ENCODE measurements around the gene NBAS. TPM values are rescaled to one million over a fixed set of nuclear protein-coding genes. Genes with fewer than 3 reads are reported as not detected.

The NBAS gene
- total and polyA plus RNA-seq, 9 of the 15 experiments (the other 6 are each of a cell fraction or from before 2014, with no cell fraction given): 15.3 to 94.4 (median 69.9) TPM

GRCh38 chr2:15241201-15241600 lies 319.9 kb downstream of the NBAS start:
- no peak overlapping the region for H3K27ac ChIP-seq (ENCODE audit: extremely low read depth, low read depth, low read length)
- in situ Hi-C loops (cut with MboI) (no loop called here), intact Hi-C loops (cut with micrococcal nuclease) (no loop called here)
- 92% methylated on average over 1 of the region's 1 CpG for WGBS (ENCODE audit: insufficient coverage, low coverage, missing lambda C conversion rate)
- BruUV-seq (replicated peaks): no TSS peak
- H3K27me3 ChIP-seq (ENCODE audit: control insufficient read depth in 2 of 2, insufficient read depth in 2 of 2, low read length in 2 of 2): no peaks in the 10 kb centered on the region
- peaks cover 5 to 15% of the 10 kb centered on the region in 2 experiments; a peak in 4 of 5 replicates for H3K4me1 ChIP-seq (replicated peaks in 1 of 2; ENCODE audit: control insufficient read depth in 2 of 2, insufficient read depth in 2 of 2, low read length in 2 of 2)
- peaks cover 20% of the 10 kb centered on the region; the same call in 1 of the 3 replicates for H3K36me3 ChIP-seq (ENCODE audit: control insufficient read depth, insufficient read depth, low read length)
- DNase-seq (ENCODE audit: extremely low read depth in 1 of 4, low spot score in 3 of 4) (no peak), ATAC-seq (no peak), FAIRE-seq (no peak)
- CTCF ChIA-PET (ENCODE audit: low intra/inter-chr PET ratio): no interaction called here
- POLR2A ChIA-PET: interaction anchor here (0.8 to 1.3 kb wide), 2 partner anchors 9 to 10 kb away, joined by 3 read pairs; no protein-coding TSS in a partner anchor
- H3K79me2 ChIP-seq (ENCODE audit: control insufficient read depth, insufficient read depth, low read length): peaks cover 10% of the 10 kb centered on the region; the same call in 1 of the 3 replicates
- peaks cover 4% of the 10 kb centered on the region for H3K9me1 ChIP-seq (ENCODE audit: control insufficient read depth, insufficient read depth, low read length)
- no peak overlapping the region for H3K4me3 ChIP-seq
- H3K9ac ChIP-seq (ENCODE audit: insufficient read depth in 1 of 2, low read depth in 2 of 2, low read length in 2 of 2): no peak overlapping the region
- 0 out of 2 replicates have a peak, but pooled peaks cover 9% of the 10 kb centered on the region for H4K20me1 ChIP-seq (replicated peaks; ENCODE audit: control insufficient read depth, insufficient read depth, low read length)
- H3K4me2 ChIP-seq (ENCODE audit: insufficient read depth, low read length): no peak overlapping the region
- no peaks in the 10 kb centered on the region for H3K9me3 ChIP-seq (replicated peaks; ENCODE audit: control insufficient read depth, insufficient read depth, low read depth, low read length)
- no peak overlapping the region for H2AFZ ChIP-seq (ENCODE audit: low read depth, low read length)
- no peak for TF ChIP-seq HCFC1 (IDR thresholded peaks at IDR 0.05; ENCODE audit: low read depth, low read length)
- no peak for TF ChIP-seq ZNF407 (IDR thresholded peaks at IDR 0.05; ENCODE audit: low read depth)
- TF ChIP-seq FOS (IDR thresholded peaks at IDR 0.05; ENCODE audit: extremely low read depth, insufficient read length): no peak
- TF ChIP-seq CCAR2 (IDR thresholded peaks at IDR 0.05; ENCODE audit: low read depth, low read length): no peak
- no peak for TF ChIP-seq ZNF133 (CRISPR knock-in tag; IDR thresholded peaks at IDR 0.05)
- TF ChIP-seq C11orf30 (IDR thresholded peaks at IDR 0.05; ENCODE audit: low read depth): no peak
- no peak for TF ChIP-seq IRF2 (CRISPR knock-in tag; IDR thresholded peaks at IDR 0.05)
- no peak for TF ChIP-seq DIDO1 (tag; IDR thresholded peaks at IDR 0.05; ENCODE audit: low read depth)
- no peak for TF ChIP-seq HDAC2 (IDR thresholded peaks at IDR 0.05)
- TF ChIP-seq FOXK2 (conservative IDR thresholded peaks at IDR 0.05 in 1 of 2, IDR thresholded peaks at IDR 0.05 in 1 of 2; ENCODE audit: low read depth in 2 of 2): no peak
- no peak for TF ChIP-seq RFX7 (CRISPR knock-in tag; IDR thresholded peaks at IDR 0.05)
- TF ChIP-seq ARID3B (CRISPR knock-in tag; IDR thresholded peaks at IDR 0.05; ENCODE audit: borderline replicate concordance): no peak

Measured in K562 (cell line).